GM23248 (cell line): ENCODE results near the gene TALDO1.

ENCODE experiments used
- EZH2 ChIP-seq: fragments of 200-600 bp; sonication (generic); IDR thresholded peaks from 2 replicates; pipeline ENCODE4 v1.6.1; 2018; ENCODE audit warnings: antibody characterized with exemption, mild to moderate bottlenecking; ENCODE audit not compliant: insufficient read depth, poor library complexity, severe bottlenecking
- EZH2phosphoT487 ChIP-seq: fragments of 200-600 bp; sonication (generic); IDR thresholded peaks from 2 replicates; pipeline ENCODE4 v1.6.1; 2018; ENCODE audit warnings: antibody characterized with exemption, moderate library complexity, mild to moderate bottlenecking, low read depth; ENCODE audit not compliant: insufficient read depth

DNA sequence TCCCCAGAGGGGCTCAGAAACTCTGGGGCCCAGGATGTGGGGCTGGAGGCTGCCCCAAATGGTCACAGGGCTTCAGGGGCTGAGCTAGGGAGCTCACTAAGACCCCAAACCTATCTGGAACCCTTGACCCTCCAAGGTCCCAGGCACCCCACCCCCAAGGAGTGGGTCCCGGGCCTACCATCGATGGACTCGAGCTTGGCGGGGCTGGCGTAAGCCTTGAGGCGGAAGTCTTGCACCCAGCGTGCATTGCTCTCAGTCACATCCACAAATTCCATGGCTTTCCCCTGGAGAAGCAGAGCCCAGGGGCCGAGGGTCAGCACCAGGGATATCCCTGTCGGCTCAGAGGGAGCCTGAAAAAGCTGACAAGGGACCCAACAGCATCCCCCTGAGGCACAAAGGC is 26.6 kb downstream of the TALDO1 start:
- TF ChIP-seq EZH2 (no peak), EZH2phosphoT487 (no peak)
